ENCODE results near the gene ITGB6. TPM values are rescaled to one million over a fixed set of nuclear protein-coding genes. Genes with fewer than 3 reads are reported as not detected.

The ITGB6 gene
- total and polyA plus RNA-seq, 10 of the 15 experiments (the other 5 are each of a cell fraction or from before 2014, with no cell fraction given) = 0.04 TPM; not detected in 9

DNA sequence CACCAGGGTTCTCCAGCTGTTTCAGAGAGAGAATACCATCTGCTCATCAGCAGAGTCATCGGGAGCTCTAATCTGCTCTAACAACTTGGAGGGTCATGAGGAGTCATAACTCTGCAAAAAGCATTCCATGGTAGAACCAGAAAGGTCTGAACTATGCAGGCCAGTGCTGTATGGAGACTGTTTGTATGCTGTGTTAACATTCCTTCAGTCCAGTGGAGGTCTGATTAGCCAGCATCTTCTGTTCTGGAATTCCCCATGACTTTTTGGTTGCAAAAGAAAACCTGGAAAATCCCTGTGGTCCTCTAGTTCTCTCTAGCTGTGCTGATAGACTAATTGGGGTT lies 9.4 kb upstream of the ITGB6 start:
- H3K27me3 ChIP-seq (replicated peaks in 1 of 2; ENCODE audit: control insufficient read depth in 2 of 2, insufficient read depth in 2 of 2, low read length in 1 of 2) = peaks cover 0 to 1% of the 10 kb centered on the region in 2 experiments; a peak in 2 of 4 replicates
- no peak overlapping the region for H3K9ac ChIP-seq (ENCODE audit: control insufficient read depth, insufficient read depth, low read length)
- ATAC-seq (peak; percentile 44), FAIRE-seq (peak; percentile 57), DNase-seq (ENCODE audit: low read depth, low spot score) (peak; percentile 37)
- H3K79me2 ChIP-seq (ENCODE audit: control insufficient read depth, insufficient read depth, low read length) = no peaks in the 10 kb centered on the region
- RAD21 ChIA-PET (ENCODE audit: unreplicated experiment) = interaction anchor here (0.9 to 4.6 kb wide), 5 partner anchors 57 to 314 kb away, joined by 3 to 51 read pairs (median 4); no protein-coding TSS in a partner anchor
- H3K9me3 ChIP-seq (replicated peaks; ENCODE audit: control insufficient read depth, insufficient read depth, low read length) = peaks cover 2% of the 10 kb centered on the region; the same call in 2 of the 3 replicates
- in situ Hi-C loops (cut with MboI) (no loop called here), intact Hi-C loops (cut with micrococcal nuclease; ENCODE audit: unreplicated experiment) (loop anchor here (5.0 to 10.0 kb wide), 2 partner anchors 42 to 315 kb away; no protein-coding TSS in a partner anchor)
- no peak overlapping the region for H3K4me3 ChIP-seq
- no peak overlapping the region for H3K27ac ChIP-seq (ENCODE audit: control insufficient read depth, insufficient read depth)
- BruUV-seq (replicated peaks) = no TSS peak
- CTCF ChIA-PET = interaction anchor here (0.6 to 9.1 kb wide), 18 partner anchors 10 to 783 kb away, joined by 3 to 122 read pairs (median 4); no protein-coding TSS in a partner anchor
- H3K4me1 ChIP-seq (ENCODE audit: control insufficient read depth, insufficient read depth, low read length) = peaks cover 31% of the 10 kb centered on the region
- H3K36me3 ChIP-seq (ENCODE audit: control insufficient read depth in 2 of 2, insufficient read depth in 2 of 2, low read length in 1 of 2) = no peaks in the 10 kb centered on the region; a peak in 1 of 4 replicates
- WGBS (ENCODE audit: insufficient coverage, insufficient replicate concordance, low lambda C conversion rate, missing lambda C conversion rate) = 0% methylated on average over 1 of the region's 1 CpG
- SMC1A ChIA-PET (ENCODE audit: uncharacterized antibody, unreplicated experiment) = interaction anchor here (1.0 to 4.0 kb wide), 12 partner anchors 9 to 783 kb away, joined by 3 to 44 read pairs (median 4); partner anchors contain the start of gene ITGB6
- 0 out of 2 replicates have a peak overlapping the region, but pooled peaks have one; percentile 4 for H3K4me2 ChIP-seq (ENCODE audit: control insufficient read depth, insufficient read depth)
- no peaks in the 10 kb centered on the region for H4K20me1 ChIP-seq (ENCODE audit: control insufficient read depth, insufficient read depth)
- H2AFZ ChIP-seq (ENCODE audit: control insufficient read depth, low read depth, low read length) = no peak overlapping the region
- POLR2A ChIA-PET = no interaction called here
- TF ChIP-seq RELA (IDR thresholded peaks at IDR 0.05; ENCODE audit: borderline replicate concordance, partially characterized antibody) = peak; percentile 54
- TF ChIP-seq YY1 (IDR thresholded peaks at IDR 0.05; ENCODE audit: low read depth, low read length) = no peak
- TF ChIP-seq HDAC6 (IDR thresholded peaks at IDR 0.05; ENCODE audit: unreplicated experiment) = no peak
- TF ChIP-seq, protein P1, sequence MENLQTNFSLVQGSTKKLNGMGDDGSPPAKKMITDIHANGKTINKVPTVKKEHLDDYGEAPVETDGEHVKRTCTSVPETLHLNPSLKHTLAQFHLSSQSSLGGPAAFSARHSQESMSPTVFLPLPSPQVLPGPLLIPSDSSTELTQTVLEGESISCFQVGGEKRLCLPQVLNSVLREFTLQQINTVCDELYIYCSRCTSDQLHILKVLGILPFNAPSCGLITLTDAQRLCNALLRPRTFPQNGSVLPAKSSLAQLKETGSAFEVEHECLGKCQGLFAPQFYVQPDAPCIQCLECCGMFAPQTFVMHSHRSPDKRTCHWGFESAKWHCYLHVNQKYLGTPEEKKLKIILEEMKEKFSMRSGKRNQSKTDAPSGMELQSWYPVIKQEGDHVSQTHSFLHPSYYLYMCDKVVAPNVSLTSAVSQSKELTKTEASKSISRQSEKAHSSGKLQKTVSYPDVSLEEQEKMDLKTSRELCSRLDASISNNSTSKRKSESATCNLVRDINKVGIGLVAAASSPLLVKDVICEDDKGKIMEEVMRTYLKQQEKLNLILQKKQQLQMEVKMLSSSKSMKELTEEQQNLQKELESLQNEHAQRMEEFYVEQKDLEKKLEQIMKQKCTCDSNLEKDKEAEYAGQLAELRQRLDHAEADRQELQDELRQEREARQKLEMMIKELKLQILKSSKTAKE (IDR thresholded peaks at IDR 0.05; ENCODE audit: low read depth, poor library complexity, severe bottlenecking) = peak; percentile 23
- TF ChIP-seq, protein P2, sequence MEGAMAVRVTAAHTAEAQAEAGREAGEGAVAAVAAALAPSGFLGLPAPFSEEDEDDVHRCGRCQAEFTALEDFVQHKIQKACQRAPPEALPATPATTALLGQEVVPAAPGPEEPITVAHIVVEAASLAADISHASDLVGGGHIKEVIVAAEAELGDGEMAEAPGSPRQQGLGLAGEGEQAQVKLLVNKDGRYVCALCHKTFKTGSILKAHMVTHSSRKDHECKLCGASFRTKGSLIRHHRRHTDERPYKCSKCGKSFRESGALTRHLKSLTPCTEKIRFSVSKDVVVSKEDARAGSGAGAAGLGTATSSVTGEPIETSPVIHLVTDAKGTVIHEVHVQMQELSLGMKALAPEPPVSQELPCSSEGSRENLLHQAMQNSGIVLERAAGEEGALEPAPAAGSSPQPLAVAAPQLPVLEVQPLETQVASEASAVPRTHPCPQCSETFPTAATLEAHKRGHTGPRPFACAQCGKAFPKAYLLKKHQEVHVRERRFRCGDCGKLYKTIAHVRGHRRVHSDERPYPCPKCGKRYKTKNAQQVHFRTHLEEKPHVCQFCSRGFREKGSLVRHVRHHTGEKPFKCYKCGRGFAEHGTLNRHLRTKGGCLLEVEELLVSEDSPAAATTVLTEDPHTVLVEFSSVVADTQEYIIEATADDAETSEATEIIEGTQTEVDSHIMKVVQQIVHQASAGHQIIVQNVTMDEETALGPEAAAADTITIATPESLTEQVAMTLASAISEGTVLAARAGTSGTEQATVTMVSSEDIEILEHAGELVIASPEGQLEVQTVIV (IDR thresholded peaks at IDR 0.05; ENCODE audit: borderline replicate concordance, partially characterized antibody) = no peak
- TF ChIP-seq, protein P3, sequence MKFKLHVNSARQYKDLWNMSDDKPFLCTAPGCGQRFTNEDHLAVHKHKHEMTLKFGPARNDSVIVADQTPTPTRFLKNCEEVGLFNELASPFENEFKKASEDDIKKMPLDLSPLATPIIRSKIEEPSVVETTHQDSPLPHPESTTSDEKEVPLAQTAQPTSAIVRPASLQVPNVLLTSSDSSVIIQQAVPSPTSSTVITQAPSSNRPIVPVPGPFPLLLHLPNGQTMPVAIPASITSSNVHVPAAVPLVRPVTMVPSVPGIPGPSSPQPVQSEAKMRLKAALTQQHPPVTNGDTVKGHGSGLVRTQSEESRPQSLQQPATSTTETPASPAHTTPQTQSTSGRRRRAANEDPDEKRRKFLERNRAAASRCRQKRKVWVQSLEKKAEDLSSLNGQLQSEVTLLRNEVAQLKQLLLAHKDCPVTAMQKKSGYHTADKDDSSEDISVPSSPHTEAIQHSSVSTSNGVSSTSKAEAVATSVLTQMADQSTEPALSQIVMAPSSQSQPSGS (IDR thresholded peaks at IDR 0.05; ENCODE audit: low read length) = no peak
- no peak for TF ChIP-seq BRCA1 (IDR thresholded peaks at IDR 0.05; ENCODE audit: low read depth, low read length)
- peak; percentile 44 for TF ChIP-seq MTA2 (IDR thresholded peaks at IDR 0.05; ENCODE audit: low read depth)
- no peak for TF ChIP-seq ZNF217 (IDR thresholded peaks at IDR 0.05)
- no peak for TF ChIP-seq KAT2A (conservative IDR thresholded peaks at IDR 0.05; ENCODE audit: control insufficient read depth, low read depth, low read length)
- no peak for TF ChIP-seq NR2F1 (conservative IDR thresholded peaks at IDR 0.05)
- TF ChIP-seq, protein P4, sequence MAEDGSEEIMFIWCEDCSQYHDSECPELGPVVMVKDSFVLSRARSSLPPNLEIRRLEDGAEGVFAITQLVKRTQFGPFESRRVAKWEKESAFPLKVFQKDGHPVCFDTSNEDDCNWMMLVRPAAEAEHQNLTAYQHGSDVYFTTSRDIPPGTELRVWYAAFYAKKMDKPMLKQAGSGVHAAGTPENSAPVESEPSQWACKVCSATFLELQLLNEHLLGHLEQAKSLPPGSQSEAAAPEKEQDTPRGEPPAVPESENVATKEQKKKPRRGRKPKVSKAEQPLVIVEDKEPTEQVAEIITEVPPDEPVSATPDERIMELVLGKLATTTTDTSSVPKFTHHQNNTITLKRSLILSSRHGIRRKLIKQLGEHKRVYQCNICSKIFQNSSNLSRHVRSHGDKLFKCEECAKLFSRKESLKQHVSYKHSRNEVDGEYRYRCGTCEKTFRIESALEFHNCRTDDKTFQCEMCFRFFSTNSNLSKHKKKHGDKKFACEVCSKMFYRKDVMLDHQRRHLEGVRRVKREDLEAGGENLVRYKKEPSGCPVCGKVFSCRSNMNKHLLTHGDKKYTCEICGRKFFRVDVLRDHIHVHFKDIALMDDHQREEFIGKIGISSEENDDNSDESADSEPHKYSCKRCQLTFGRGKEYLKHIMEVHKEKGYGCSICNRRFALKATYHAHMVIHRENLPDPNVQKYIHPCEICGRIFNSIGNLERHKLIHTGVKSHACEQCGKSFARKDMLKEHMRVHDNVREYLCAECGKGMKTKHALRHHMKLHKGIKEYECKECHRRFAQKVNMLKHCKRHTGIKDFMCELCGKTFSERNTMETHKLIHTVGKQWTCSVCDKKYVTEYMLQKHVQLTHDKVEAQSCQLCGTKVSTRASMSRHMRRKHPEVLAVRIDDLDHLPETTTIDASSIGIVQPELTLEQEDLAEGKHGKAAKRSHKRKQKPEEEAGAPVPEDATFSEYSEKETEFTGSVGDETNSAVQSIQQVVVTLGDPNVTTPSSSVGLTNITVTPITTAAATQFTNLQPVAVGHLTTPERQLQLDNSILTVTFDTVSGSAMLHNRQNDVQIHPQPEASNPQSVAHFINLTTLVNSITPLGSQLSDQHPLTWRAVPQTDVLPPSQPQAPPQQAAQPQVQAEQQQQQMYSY (CRISPR knock-in tag; IDR thresholded peaks at IDR 0.05) = no peak
- no peak for TF ChIP-seq MEF2A (IDR thresholded peaks at IDR 0.05; ENCODE audit: insufficient read depth, low read depth, low read length)
- no peak for TF ChIP-seq ZNF274 (IDR thresholded peaks at IDR 0.05; ENCODE audit: insufficient read depth, insufficient read length)
- TF ChIP-seq CBX3 (IDR thresholded peaks at IDR 0.05; ENCODE audit: borderline replicate concordance, low read depth) = no peak

All from GM12878 (cell line).